SH-SY5Y (cell line): ENCODE results near the gene LSAMP.

Experiments
- GATA2 ChIP-seq: IDR thresholded peaks from 2 replicates; pipeline ENCODE4 v1.6.1; 2011; ENCODE audit warnings: mild to moderate bottlenecking, low read depth, low read length
- GATA3 ChIP-seq: IDR thresholded peaks from 2 replicates; pipeline ENCODE4 v1.6.1; 2011; ENCODE audit warnings: low read depth, mild to moderate bottlenecking, low read length, moderate library complexity

- TF ChIP-seq GATA2 (no peak), GATA3 (no peak)
These were observed 385.7 kb downstream of the LSAMP start for GRCh38 chr3:116059421-116060096.
